ENCODE data around the gene EEIG2.

EEIG2 gene

DNA sequence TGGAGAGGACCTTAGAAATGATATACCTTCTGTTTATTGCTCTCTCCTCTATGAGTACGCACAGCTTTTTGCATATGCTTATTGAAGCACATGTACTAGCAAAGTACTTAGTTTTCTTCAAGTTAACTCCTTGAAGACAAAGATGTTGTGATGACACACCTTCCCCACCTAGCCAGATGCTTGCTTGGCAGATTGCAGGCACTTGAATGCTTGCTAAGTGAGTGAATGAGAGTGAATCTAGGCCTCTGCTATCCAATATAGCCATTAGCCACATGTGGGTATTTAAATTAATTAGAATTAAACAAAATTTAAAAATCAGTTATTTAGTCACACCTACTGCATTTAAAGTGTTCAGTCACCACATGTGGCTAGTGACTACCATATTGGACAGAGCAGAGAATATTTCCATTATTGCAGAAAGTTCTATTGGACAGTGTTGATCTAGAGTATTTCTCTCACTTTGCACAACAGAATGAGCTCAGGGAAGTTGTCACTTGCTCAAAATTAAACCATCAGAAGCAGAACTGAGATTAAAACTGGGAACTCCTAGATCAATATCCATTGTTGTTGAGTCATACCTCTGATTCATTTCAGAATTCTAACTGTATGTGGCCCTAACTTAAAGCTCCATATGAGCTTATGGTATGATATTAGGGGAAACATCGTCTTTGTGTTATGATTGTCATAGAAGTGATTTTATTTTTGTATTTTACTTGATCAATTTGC, 8.6 kb upstream of the EEIG2 start:
- no peak for DNase-seq

DNA sequence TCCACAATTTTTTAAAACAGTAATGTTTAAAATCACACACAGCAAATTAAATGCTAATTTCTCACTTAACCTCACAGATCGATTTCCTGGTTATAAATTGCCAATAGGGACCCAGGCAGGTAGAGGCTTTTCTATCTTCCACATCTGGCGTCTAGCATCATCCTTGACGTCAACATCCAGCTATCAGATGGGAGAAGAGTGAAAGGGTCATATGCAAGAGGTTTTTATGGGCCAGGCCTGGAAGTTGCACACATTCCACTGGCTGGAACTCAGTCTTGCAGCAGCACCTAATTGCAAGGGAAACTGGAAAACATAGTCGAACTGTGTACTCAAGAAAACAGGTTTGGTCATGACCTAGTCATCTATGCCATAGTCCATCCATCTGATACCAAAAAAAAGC, 6.0 kb upstream of the EEIG2 start:
- DNase-seq, result no peak

DNA sequence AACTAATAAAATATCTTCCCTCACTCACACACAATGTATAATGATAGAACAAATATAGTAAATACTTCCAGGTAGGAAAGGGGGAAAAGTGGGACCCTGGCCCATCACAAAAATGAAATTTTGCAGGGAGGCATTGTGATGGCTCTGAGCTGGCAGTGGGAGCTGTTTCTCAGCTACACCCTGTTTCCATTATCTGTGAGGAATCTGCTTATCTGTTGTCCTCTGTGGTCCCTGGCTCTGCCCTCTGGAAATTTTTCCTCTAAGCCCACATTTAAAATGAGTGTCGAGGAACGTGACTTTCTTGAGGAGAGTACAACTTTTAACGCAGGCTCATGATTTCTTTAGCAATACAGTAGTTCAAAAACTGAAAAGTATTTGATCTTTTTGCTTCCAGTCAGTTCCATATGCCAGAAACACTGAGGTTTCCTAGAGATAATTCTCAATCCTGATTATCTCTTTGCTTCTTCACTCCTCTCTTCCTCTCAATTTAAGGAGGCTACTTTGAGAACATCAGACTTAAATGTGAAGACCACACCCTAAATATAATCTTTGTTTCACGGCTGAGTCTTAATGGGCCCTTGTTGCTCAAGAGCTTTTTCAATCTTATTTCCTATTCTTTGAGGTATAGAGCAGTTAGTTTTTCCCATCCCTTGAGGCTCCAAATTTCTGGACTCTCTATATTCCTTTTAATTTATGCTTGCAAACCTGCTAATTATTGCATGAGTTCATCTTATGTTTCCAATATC, 5.0 kb upstream of the EEIG2 start:
- no peak for DNase-seq

DNA sequence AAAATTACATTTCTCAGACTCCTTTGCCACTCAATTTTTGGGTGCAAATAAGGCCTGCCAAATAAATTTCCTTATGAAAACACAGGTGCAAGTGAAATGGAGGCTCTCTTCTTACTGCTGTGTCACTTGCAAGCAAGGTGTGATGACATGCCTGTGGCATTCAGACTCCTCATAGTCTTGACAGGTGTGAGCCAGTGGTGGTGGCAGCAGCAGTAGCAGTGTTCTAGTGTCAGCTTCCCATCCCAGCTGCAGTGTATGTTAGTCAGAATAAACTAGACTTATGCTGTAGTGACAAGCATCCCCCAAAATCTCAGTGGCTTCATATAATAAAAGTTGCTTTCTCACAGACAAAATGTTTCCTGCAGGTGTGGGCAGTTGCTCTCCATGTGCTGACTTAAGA, 3.8 kb upstream of the EEIG2 start:
- no peak for DNase-seq

DNA sequence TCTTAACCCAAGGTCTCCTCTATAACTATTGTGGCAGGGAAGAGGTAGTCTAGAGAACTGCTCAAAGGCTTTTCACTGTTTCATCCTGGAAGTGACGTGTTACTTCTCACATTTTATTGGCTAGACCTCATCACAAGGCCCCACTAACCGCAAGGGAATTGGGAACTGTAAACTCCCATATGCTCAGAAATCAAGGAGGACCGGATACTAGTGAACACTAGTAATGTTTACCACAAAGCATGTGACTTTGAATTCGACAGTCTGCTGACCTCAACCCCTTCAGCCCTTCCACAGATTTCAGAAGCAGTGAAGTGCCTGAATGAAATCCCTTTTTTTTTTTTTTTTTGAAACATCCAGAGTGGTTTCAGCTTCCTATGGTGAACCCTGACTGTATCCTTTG, 3.4 kb upstream of the EEIG2 start:
- no peak for DNase-seq

GRCh38 chr1:108557296-108557695, 2.6 kb upstream of the EEIG2 start:
- DNase-seq, result no peak

DNA sequence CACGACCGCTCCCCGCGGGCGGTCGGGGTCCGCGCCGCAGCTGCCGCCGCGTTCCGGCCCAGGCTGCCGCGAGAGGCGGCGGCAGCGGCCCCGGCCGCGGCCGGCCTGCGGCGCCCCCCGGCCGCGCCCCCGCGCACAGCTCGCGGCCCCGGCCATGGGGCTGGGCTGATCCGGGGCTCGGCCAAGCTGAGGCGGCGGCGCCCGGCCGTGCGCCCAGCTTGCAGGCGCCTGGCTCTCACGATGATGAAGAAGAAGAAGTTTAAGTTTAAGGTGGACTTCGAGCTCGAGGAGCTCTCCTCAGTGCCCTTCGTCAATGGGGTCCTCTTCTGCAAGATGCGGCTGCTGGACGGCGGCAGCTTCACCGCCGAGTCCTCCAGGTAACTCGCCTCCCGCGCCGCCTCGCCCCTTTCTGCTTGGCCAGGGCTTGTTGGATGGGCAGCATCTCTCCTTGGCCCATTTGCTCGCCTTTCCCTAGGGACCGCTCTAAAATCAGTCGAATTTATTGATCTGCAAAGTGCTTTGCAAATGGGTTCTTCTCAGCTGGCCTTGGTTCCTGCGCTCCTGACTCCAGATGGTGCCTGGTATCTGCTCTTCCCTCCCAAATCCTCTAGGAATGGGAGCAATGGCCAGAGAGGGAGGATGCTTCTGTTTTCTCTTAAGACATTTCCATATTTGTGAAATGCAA, 431 bp downstream of the EEIG2 start:
- DNase-seq, result peak in 1 of 2 experiments; percentile 9

- peak; percentile 33 to 71 for DNase-seq
These were observed 1.1 kb downstream of the EEIG2 start for GRCh38 chr1:108560874-108561459.

- peak; percentile 19 to 60 for DNase-seq
These were observed 1.9 kb downstream of the EEIG2 start for GRCh38 chr1:108561689-108562326.

GRCh38 chr1:108563808-108564207, 3.9 kb downstream of the EEIG2 start:
- DNase-seq, result no peak

- DNase-seq, result no peak
These were observed 5.2 kb downstream of the EEIG2 start for GRCh38 chr1:108565081-108565480.

DNA sequence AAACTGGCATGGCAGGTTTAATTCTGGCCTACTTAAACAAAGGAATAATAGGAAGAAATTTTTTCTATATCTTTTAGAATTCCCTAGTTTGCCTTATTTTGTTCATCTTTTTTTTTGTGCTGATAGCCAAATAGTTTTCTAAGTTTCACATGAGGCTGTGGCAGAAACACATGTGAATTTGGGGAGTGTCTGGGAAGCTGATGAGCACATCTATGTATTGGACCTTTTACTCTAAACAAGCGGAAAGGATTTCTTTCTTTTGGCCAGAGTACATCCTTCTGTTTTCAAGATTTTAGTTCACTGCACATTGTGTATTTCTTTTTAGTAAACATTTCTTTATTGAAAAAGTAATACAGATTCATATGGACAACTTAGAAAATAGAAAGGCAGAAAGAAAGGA, 5.6 kb downstream of the EEIG2 start:
- no peak for DNase-seq

DNA sequence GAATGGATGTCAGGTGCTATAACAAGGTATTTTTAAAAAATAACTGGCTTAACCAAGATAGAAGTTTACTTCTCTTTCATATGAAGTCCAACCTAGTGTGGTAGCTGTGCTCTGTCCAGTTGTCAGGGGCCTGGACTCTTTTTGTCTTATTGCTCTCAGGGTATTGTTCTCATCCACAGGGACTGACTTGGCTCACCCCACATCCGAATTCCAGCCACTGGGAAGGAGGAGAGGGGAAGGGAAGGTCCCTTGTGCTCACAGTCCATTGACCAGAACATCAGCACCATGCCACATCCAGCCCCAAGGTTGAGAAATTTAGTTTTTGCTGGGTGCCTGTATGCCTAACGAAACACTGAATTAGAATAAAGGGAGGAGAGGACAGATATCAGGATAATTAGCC, 8.7 kb downstream of the EEIG2 start:
- no peak for DNase-seq

DNA sequence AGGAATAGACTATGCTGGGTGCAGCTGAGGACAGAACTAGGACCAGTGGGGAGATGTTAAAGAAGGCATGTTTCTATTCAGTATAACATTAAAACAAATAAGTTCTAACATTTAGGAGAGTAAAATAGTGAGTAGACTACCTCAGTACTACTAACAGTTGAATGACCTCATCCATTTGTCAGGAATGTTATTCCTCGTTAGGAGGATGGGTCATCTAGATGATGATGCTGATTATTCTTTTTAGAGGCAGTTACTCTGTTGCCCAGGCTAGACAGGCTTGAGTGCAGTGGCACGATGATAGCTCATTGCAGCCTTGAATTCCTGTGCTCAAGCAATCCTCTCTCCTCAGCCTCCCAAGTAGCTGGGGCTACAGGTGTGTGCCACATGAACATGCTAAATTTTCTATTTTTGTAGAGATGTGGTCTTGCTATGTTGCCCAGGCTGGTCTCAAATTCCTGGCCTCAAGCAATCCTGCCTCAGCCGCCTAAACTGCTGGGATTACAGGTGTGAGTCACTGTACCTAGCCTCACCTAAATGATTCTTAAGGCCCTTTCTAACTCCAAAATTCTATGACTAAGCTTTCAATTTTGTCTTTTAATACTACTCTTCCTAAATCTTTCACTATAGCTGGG, 9.3 kb downstream of the EEIG2 start:
- DNase-seq, result no peak

DNA sequence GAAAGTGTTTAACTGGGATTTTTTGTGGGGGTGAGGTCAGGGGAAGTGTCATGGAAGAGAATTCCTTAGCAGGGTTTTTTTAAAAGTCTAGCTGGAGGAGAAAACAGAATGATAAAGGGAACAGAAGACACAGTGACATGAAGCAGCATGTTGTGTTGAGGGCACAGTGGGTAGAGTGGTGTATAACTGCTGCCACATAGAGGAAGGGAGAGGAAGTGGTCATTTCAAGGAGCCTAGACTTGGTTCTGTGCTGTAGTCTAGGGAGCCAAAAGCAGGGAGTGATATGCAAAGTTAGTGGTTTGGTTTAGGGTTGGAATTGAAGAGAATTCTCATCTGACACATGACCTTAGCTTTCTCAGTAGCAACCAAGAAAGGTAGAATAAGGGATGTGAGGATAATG, 10.2 kb downstream of the EEIG2 start:
- DNase-seq, result peak in 1 of 2 experiments; percentile 21

- no peak for DNase-seq
These were observed 11.1 kb downstream of the EEIG2 start for GRCh38 chr1:108570998-108571401.

GRCh38 chr1:108572182-108572581, 12.3 kb downstream of the EEIG2 start:
- DNase-seq, result no peak

GRCh38 chr1:108573183-108573582, 13.3 kb downstream of the EEIG2 start:
- DNase-seq, result no peak

DNA sequence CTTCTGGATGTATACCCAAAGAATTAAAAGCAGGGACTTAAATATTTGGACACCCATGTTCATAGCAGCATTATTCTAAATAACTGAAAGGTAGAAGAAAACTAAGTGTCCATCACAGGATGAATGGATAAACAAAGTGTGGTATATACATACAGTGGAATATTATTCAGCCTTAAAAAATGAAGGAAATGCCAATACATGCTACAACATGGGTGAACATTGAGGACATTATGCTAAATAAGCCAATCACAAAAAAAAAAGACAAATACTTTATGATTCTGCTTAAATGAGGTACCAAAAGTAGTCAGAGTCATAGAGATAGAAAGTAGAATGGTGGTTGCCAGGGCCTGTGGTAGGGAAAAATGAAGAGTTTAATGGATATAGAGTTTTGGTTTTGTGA, 14.1 kb downstream of the EEIG2 start:
- DNase-seq, result no peak

GRCh38 chr1:108575375-108575774, 15.5 kb downstream of the EEIG2 start:
- DNase-seq, result no peak

DNA sequence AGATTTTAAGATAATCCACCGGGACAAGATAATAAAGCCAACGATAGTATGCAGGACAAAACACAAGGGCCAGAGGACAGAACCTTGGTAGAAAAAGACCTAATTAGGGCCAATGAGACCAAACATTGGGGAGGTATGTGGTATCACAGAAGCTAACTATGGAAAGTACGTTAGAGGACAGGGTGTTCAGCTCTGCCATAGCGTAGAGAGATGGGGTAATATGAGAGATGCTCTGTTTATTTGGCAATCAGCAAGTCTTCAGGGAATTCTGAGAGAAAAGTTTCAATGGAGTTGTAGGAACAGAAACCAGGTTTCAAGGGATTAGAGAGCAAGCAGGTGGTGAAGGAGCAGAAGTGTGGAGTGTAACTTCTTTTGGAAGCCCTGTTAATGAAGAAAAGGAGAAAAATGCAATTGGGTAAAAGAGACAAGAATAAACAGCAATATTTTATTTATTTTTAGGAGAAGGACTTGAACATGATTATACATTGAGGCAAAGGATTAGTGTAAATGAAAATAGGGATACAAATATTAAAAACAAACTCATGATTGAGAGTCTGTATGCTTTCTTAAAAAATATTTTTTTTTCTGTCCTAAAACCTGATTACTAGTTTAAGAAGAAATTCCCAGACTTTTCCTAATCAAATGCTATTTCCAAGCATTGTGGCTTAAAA, 24.0 kb downstream of the EEIG2 start:
- peak in 1 of 2 experiments; percentile 44 for DNase-seq

DNA sequence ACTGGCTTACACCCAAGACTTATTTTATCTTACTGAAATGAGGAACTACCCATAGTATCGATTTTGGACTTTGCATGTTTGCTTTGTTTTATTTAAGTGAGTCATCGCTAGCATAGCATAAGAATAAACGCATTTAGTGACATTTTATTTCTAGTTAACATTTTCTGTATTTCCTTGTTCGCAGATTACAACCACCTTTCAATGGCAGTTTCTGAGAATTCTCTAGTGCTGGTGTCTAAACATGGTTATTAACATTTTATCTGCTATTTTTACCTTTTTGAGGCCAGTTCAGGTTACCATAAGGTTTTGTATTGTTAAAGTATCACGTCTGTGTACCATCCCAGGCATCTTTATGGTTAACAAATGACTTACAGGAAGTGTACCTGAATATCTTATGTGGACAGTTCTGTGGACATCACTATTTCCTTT, 24.5 kb downstream of the EEIG2 start:
- no peak for DNase-seq
